Thyroid gland (tissue), 4 donors: ENCODE measurements around the gene TAS2R39. TPM values are rescaled to one million over a fixed set of nuclear protein-coding genes. Genes with fewer than 3 reads are reported as not detected.

Experiments used
- DNase-seq, 2 donors: peaks; one replicate each; pipeline ENCODE4 v3.0.0-alpha.2; 2019
- H3K27ac ChIP-seq, 3 donors: fragments of 200-600 bp; sonication (generic); 1 replicate in 2 of 3; 2 replicates in 1 of 3; pipeline ENCODE4 v1.5.1; 2016 to 2019; ENCODE audit warnings: mild to moderate bottlenecking in 1 of 3, moderate library complexity in 1 of 3
- H3K27me3 ChIP-seq: fragments of 200-600 bp; sonication (generic); one replicate; pipeline ENCODE4 v1.5.1; 2019
- H3K36me3 ChIP-seq, 2 donors: fragments of 200-600 bp; sonication (generic); one replicate each; pipeline ENCODE4 v1.5.1; 2016 to 2019
- H3K4me1 ChIP-seq, 2 donors: fragments of 200-600 bp; sonication (generic); one replicate each; pipeline ENCODE4 v1.5.1; 2017 to 2019
- H3K4me3 ChIP-seq, 3 donors: fragments of 200-600 bp; sonication (generic); replicated peaks in 1 of 3; 1 replicate in 2 of 3; 2 replicates in 1 of 3; pipeline ENCODE4 v1.5.1; 2016; ENCODE audit warnings: mild to moderate bottlenecking in 1 of 3
- H3K9me3 ChIP-seq: fragments of 200-600 bp; sonication (generic); one replicate; pipeline ENCODE4 v1.5.1; 2017
- POLR2A ChIP-seq, 2 donors: fragments of 450-650 bp; IDR thresholded peaks; one replicate each; pipeline ENCODE4 v1.6.1; 2017; ENCODE audit warnings: antibody characterized with exemption in 2 of 2, mild to moderate bottlenecking in 2 of 2, moderate library complexity in 1 of 2
- WGBS, 2 donors: methylation state at CpG; one replicate each; pipeline ENCODE4 v1.1.5; 2017; 5-methylcytosine and 5-hydroxymethylcytosine counted together
- intact Hi-C: fragments of 100-400 bp; cut with DNase I; formaldehyde crosslinking; loops from one replicate; pipeline ENCODE4 v1.15.1; 2023
- total RNA-seq, 4 donors: library from RNA; depleted of rRNA; stranded (reverse); fragments of >200 nt; gene quantifications; one replicate each; pipeline ENCODE4 v1.2.3, GENCODE V29; 2016
- TF ChIP-seq, protein P1 (sequence below), 6 experiments: fragments of 200-600 bp in 3 of 6; fragments of 450-650 bp in 3 of 6; sonication (generic) in 3 of 6; IDR thresholded peaks; one replicate each; pipeline ENCODE4 v1.5.1; 2016 to 2019; ENCODE audit warnings: antibody characterized with exemption in 6 of 6, mild to moderate bottlenecking in 2 of 6, inconsistent platforms in 1 of 6, moderate library complexity in 1 of 6

Gene TAS2R39
- total RNA-seq, 4 donors from 2014 or later, result not detected

DNA sequence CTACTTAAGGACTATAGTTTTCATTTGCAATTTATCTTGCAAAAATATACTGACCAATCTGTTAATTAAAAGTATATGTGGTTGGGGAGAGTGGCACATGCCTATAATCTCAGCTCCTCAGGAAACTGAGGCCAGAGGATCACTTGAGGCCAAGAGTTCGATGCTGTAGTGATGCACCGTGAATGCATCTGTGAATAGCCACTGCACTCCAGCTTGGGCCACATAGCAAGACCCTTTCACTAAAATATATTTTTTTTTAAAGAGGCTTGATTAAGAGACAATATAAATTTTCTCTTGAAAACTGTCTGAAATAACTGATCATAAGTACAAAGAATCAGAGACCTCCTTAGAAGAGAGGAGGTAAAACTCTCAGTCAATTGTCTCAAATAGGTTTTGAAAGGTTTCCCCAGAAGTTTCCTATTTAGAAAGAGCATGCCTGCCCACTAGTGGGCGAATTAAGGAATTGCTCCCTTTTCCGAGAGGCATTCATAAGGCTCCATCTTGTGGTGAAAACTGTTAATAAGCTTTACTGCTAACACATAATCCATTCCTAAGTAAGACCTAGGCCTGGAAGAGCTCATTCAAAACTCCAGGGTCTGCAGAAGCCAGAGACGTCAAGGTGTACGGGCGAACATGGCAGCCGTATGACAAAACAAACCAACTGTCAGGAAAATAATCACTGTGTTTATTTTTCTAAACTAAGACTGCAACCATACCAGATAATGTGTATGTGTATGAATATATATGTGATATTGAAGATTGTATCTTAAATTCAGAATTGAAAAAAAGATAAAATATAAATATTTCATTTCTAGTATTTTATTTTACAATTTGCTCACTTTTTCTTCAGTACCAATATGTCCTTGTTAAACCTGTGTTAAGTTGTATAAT is 31.8 kb downstream of the TAS2R39 start:
- TF ChIP-seq, protein P1, sequence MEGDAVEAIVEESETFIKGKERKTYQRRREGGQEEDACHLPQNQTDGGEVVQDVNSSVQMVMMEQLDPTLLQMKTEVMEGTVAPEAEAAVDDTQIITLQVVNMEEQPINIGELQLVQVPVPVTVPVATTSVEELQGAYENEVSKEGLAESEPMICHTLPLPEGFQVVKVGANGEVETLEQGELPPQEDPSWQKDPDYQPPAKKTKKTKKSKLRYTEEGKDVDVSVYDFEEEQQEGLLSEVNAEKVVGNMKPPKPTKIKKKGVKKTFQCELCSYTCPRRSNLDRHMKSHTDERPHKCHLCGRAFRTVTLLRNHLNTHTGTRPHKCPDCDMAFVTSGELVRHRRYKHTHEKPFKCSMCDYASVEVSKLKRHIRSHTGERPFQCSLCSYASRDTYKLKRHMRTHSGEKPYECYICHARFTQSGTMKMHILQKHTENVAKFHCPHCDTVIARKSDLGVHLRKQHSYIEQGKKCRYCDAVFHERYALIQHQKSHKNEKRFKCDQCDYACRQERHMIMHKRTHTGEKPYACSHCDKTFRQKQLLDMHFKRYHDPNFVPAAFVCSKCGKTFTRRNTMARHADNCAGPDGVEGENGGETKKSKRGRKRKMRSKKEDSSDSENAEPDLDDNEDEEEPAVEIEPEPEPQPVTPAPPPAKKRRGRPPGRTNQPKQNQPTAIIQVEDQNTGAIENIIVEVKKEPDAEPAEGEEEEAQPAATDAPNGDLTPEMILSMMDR (IDR thresholded peaks at IDR 0.05), result peak; percentile 95 to 100 (median 99)
- TF ChIP-seq POLR2A (IDR thresholded peaks at IDR 0.05), result no peak

DNA sequence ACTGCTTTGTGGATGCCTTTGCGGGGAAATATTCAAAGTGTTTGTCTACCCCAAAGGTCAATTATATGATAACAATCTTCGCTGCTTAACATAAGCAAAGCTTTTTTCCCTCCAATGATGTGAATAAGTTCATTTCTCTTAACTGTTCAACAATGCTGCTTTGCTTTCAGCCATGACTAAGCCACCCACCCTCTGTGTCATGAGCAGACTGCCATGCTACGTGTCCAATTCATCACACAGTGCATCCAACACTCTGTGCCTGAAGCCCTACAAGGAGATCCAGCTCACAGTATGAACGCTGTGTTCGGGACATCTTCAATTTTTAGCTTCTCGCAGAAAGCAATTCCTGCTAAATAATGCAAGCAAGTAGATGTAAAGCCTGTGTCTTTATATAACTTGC is 32.9 kb downstream of the TAS2R39 start:
- intact Hi-C loops, result loop anchor here (10.0 kb wide), 1 partner anchor 341 kb away; no protein-coding TSS in a partner anchor
- DNase-seq, result no peak

More for the DNA sequence above, 31.8 kb downstream of the TAS2R39 start:
- Histone ChIP-seq H3K27ac (no peak overlapping the region), H3K4me1 (no peaks in the 10 kb centered on the region), H3K9me3 (no peaks in the 10 kb centered on the region), H3K36me3 (no peaks in the 10 kb centered on the region), H3K27me3 (no peaks in the 10 kb centered on the region), H3K4me3 (no peak overlapping the region)
- peak; percentile 50 to 63 for DNase-seq
- intact Hi-C loops, result loop anchor here (2.0 to 10.0 kb wide), 2 partner anchors 206 to 340 kb away; no protein-coding TSS in a partner anchor
- WGBS, 2 donors, result 22 to 24% methylated on average over 8 of the region's 8 CpGs

DNA sequence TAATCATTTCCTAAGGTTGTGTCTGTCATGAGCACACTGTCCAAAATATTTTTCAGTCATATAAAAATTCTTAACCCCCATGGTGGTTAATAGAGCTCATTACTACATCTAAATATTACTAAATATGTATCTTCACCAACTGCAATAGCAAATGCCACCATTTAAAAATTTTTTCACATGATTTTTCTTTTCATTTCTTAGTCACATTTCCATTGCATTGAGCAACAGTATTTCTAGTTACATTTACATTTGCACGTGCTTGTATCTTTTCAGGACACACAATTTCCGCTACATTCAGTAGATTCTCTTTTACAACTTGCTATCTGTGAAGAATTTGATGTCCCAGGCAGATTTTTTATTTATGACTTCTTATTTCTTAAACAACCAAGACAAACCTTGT is 33.5 kb downstream of the TAS2R39 start:
- no peak for DNase-seq
- Histone ChIP-seq H3K4me1 (no peaks in the 10 kb centered on the region), H3K27ac (no peak overlapping the region), H3K36me3 (no peaks in the 10 kb centered on the region), H3K27me3 (no peaks in the 10 kb centered on the region), H3K9me3 (no peaks in the 10 kb centered on the region), H3K4me3 (no peak overlapping the region)
- 94 to 96% methylated on average over 2 of the region's 2 CpGs for WGBS, 2 donors
- TF ChIP-seq, protein P1 (IDR thresholded peaks at IDR 0.05), result no peak
- TF ChIP-seq POLR2A (IDR thresholded peaks at IDR 0.05), result no peak
- intact Hi-C loops, result loop anchor here (10.0 kb wide), 1 partner anchor 342 kb away; no protein-coding TSS in a partner anchor

More for the DNA sequence above, 32.9 kb downstream of the TAS2R39 start:
- Histone ChIP-seq H3K4me1 (no peaks in the 10 kb centered on the region), H3K4me3 (no peak overlapping the region), H3K9me3 (no peaks in the 10 kb centered on the region), H3K36me3 (no peaks in the 10 kb centered on the region), H3K27me3 (no peaks in the 10 kb centered on the region), H3K27ac (no peak overlapping the region)
- 86 to 89% methylated on average over 6 of the region's 6 CpGs for WGBS, 2 donors
- TF ChIP-seq POLR2A (IDR thresholded peaks at IDR 0.05), result no peak
- TF ChIP-seq, protein P1 (IDR thresholded peaks at IDR 0.05), result no peak

GRCh38 chr7:143217806-143218205 is 34.6 kb downstream of the TAS2R39 start:
- Histone ChIP-seq H3K27ac (no peak overlapping the region), H3K9me3 (no peaks in the 10 kb centered on the region), H3K36me3 (no peaks in the 10 kb centered on the region), H3K27me3 (no peaks in the 10 kb centered on the region), H3K4me1 (no peaks in the 10 kb centered on the region), H3K4me3 (no peak overlapping the region)
- 86 to 100% methylated on average over 2 of the region's 2 CpGs for WGBS, 2 donors
- no peak for DNase-seq
- intact Hi-C loops, result loop anchor here (10.0 kb wide), 1 partner anchor 343 kb away; no protein-coding TSS in a partner anchor
- TF ChIP-seq, protein P1 (IDR thresholded peaks at IDR 0.05), result no peak
- TF ChIP-seq POLR2A (IDR thresholded peaks at IDR 0.05), result no peak

DNA sequence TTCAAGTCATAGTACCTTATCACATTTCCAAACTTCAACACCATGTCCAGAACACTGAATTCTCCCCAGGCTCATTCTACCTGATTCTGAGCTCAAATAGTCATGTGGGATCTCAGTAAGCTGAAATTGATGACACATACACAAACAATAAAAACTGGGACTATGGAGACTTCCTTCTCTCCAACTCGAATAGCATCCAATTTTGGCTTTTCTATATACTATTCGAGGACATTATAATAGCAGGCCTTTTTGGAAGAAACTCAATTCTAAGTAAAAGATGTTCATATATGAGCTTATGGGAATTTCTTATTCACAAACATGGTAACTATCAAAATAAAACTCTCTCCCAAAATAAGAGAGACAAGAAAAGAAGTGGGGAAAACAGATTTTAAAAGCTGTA is 38.1 kb downstream of the TAS2R39 start:
- Histone ChIP-seq H3K9me3 (no peaks in the 10 kb centered on the region), H3K4me1 (no peaks in the 10 kb centered on the region), H3K27ac (no peak overlapping the region), H3K27me3 (no peaks in the 10 kb centered on the region), H3K36me3 (no peaks in the 10 kb centered on the region), H3K4me3 (no peak overlapping the region)
- intact Hi-C loops, result no loop called here
- DNase-seq, result no peak
- 74 to 81% methylated on average over 2 of the region's 2 CpGs for WGBS, 2 donors
- TF ChIP-seq POLR2A (IDR thresholded peaks at IDR 0.05), result no peak
- TF ChIP-seq, protein P1 (IDR thresholded peaks at IDR 0.05), result no peak
